Measurements from ENCODE around the gene SCAMP2. TPM values are rescaled to one million over a fixed set of nuclear protein-coding genes. Genes with fewer than 3 reads are reported as not detected.

SCAMP2 gene
- total RNA-seq, 1 experiment from 2014 or later, result 97.4 TPM

- H3K27me3 ChIP-seq (replicated peaks; ENCODE audit: control insufficient read depth, insufficient read depth, low read length), result peaks cover 1% of the 10 kb centered on the region; the same call in 1 of the 2 replicates
- no peaks in the 10 kb centered on the region for H3K4me1 ChIP-seq
- no peak within 1 kb of the TSS for H3K27ac Mint-ChIP-seq (ENCODE audit: unreplicated experiment)
- no peak for TF ChIP-seq CTCF (IDR thresholded peaks at IDR 0.05; ENCODE audit: insufficient read depth in 1 of 2, low read depth in 1 of 2, low read length in 1 of 2, severe bottlenecking in 1 of 2, unreplicated experiment in 1 of 2)
- no peaks in the 10 kb centered on the region for H3K9me3 Mint-ChIP-seq (ENCODE audit: unreplicated experiment)
- CTCF ChIA-PET, result interaction anchor here (0.6 to 1.2 kb wide), 3 partner anchors 14 to 112 kb away, joined by 3 to 5 read pairs (median 3); no protein-coding TSS in a partner anchor
- no peak within 1 kb of the TSS for H3K4me3 ChIP-seq (ENCODE audit: low read depth, low read length)
- H3K9me3 ChIP-seq, result no peaks in the 10 kb centered on the region
- no peaks in the 10 kb centered on the region for H3K36me3 Mint-ChIP-seq (ENCODE audit: insufficient read depth, unreplicated experiment)
- no TSS peak for BruUV-seq (replicated peaks)
- peaks cover 10% of the 10 kb centered on the region for H3K27me3 Mint-ChIP-seq (ENCODE audit: insufficient read depth, unreplicated experiment)
- H3K4me3 Mint-ChIP-seq (ENCODE audit: unreplicated experiment), result no peak within 1 kb of the TSS
- no peaks in the 10 kb centered on the region for H3K4me1 Mint-ChIP-seq (ENCODE audit: low read depth, unreplicated experiment)
- intact Hi-C loops (cut with micrococcal nuclease; ENCODE audit: unreplicated experiment), result no loop called here
- H3K36me3 ChIP-seq (ENCODE audit: control insufficient read depth, insufficient read depth, low read length), result no peaks in the 10 kb centered on the region
- DNase-seq, result peak in 1 of 2 experiments; percentile 68
- POLR2A ChIA-PET, result interaction anchor here (0.5 kb wide), 1 partner anchor 197 kb away, joined by 3 read pairs; the partner anchor contains the start of gene PPCDC
These were observed 46.8 kb downstream of the SCAMP2 start, which contains the start of gene CPLX3 for GRCh38 chr15:74826364-74826819. Gene CPLX3 (plus strand): TSS chr15:74826627. CDS start chr15:74826704, 77 bp downstream.

- TF ChIP-seq CTCF (IDR thresholded peaks at IDR 0.05; ENCODE audit: insufficient read depth in 1 of 2, low read depth in 1 of 2, low read length in 1 of 2, severe bottlenecking in 1 of 2, unreplicated experiment in 1 of 2), result no peak
- no peaks in the 10 kb centered on the region for H3K4me1 ChIP-seq
- no peaks in the 10 kb centered on the region for H3K36me3 Mint-ChIP-seq (ENCODE audit: insufficient read depth, unreplicated experiment)
- H3K27me3 ChIP-seq (replicated peaks; ENCODE audit: control insufficient read depth, insufficient read depth, low read length), result peaks cover 1% of the 10 kb centered on the region; the same call in 1 of the 2 replicates
- no peaks in the 10 kb centered on the region for H3K4me1 Mint-ChIP-seq (ENCODE audit: low read depth, unreplicated experiment)
- no TSS peak for BruUV-seq (replicated peaks)
- H3K9me3 ChIP-seq, result no peaks in the 10 kb centered on the region
- CTCF ChIA-PET, result interaction anchor here (0.5 to 1.2 kb wide), 5 partner anchors 15 to 155 kb away, joined by 3 to 6 read pairs (median 3); no protein-coding TSS in a partner anchor
- no peak for DNase-seq
- no peaks in the 10 kb centered on the region for H3K9me3 Mint-ChIP-seq (ENCODE audit: unreplicated experiment)
- H3K27me3 Mint-ChIP-seq (ENCODE audit: insufficient read depth, unreplicated experiment), result peaks cover 10% of the 10 kb centered on the region
- no peak overlapping the region for H3K27ac Mint-ChIP-seq (ENCODE audit: unreplicated experiment)
- H3K4me3 Mint-ChIP-seq (ENCODE audit: unreplicated experiment), result no peak overlapping the region
- intact Hi-C loops (cut with micrococcal nuclease; ENCODE audit: unreplicated experiment), result no loop called here
- POLR2A ChIA-PET, result interaction anchor here (0.5 kb wide), 1 partner anchor 197 kb away, joined by 3 read pairs; the partner anchor contains the start of gene PPCDC
- H3K36me3 ChIP-seq (ENCODE audit: control insufficient read depth, insufficient read depth, low read length), result no peaks in the 10 kb centered on the region
- H3K4me3 ChIP-seq (ENCODE audit: low read depth, low read length), result no peak overlapping the region
These were observed 47.3 kb downstream of the SCAMP2 start for GRCh38 chr15:74825866-74826265.

- no TSS peak for BruUV-seq (replicated peaks)
- Histone ChIP-seq H3K4me3 (ENCODE audit: low read depth, low read length) (no peak overlapping the region), H3K4me1 (no peaks in the 10 kb centered on the region), H3K36me3 (ENCODE audit: control insufficient read depth, insufficient read depth, low read length) (no peaks in the 10 kb centered on the region), H3K27me3 (replicated peaks; ENCODE audit: control insufficient read depth, insufficient read depth, low read length) (peaks cover 1% of the 10 kb centered on the region; the same call in 1 of the 2 replicates), H3K9me3 (no peaks in the 10 kb centered on the region)
- TF ChIP-seq CTCF (IDR thresholded peaks at IDR 0.05; ENCODE audit: insufficient read depth in 1 of 2, low read depth in 1 of 2, low read length in 1 of 2, severe bottlenecking in 1 of 2, unreplicated experiment in 1 of 2), result no peak
- ChIA-PET CTCF (no interaction called here), POLR2A (no interaction called here)
- no peaks in the 10 kb centered on the region for H3K4me1 Mint-ChIP-seq (ENCODE audit: low read depth, unreplicated experiment)
- no peak for DNase-seq
- H3K27ac Mint-ChIP-seq (ENCODE audit: unreplicated experiment), result no peak overlapping the region
- no peaks in the 10 kb centered on the region for H3K36me3 Mint-ChIP-seq (ENCODE audit: insufficient read depth, unreplicated experiment)
- intact Hi-C loops (cut with micrococcal nuclease; ENCODE audit: unreplicated experiment), result no loop called here
- peaks cover 10% of the 10 kb centered on the region for H3K27me3 Mint-ChIP-seq (ENCODE audit: insufficient read depth, unreplicated experiment)
- no peak overlapping the region for H3K4me3 Mint-ChIP-seq (ENCODE audit: unreplicated experiment)
- H3K9me3 Mint-ChIP-seq (ENCODE audit: unreplicated experiment), result no peaks in the 10 kb centered on the region
These were observed 48.2 kb downstream of the SCAMP2 start for GRCh38 chr15:74824976-74825375.
